WTC11 (cell line): Measurements from ENCODE around the gene MIAT.

Source experiments
- CREB1 ChIP-seq: sonication (generic); formaldehyde crosslinking; IDR thresholded peaks from 2 replicates; pipeline ENCODE4 v1.8.0; 2023; ENCODE audit warnings: mild to moderate bottlenecking, missing genetic modification reagents
- CTCF ChIP-seq: fragments of 200-600 bp; IDR thresholded peaks from 2 replicates; pipeline ENCODE4 v1.8.0; 2022; ENCODE audit warnings: antibody characterized with exemption
- IRF2 ChIP-seq: sonication (generic); formaldehyde crosslinking; IDR thresholded peaks from 2 replicates; pipeline ENCODE4 v1.8.0; 2022; ENCODE audit warnings: low read depth, missing genetic modification reagents, borderline replicate concordance
- NFYB ChIP-seq: sonication (generic); formaldehyde crosslinking; conservative IDR thresholded peaks from 2 replicates; pipeline ENCODE4 v1.8.0; 2022; ENCODE audit warnings: low read depth, missing genetic modification reagents
- NR2C2 ChIP-seq: sonication (generic); formaldehyde crosslinking; IDR thresholded peaks from 2 replicates; pipeline ENCODE4 v1.8.0; 2022; ENCODE audit warnings: mild to moderate bottlenecking, missing genetic modification reagents
- SP1 ChIP-seq: sonication (generic); formaldehyde crosslinking; conservative IDR thresholded peaks from 2 replicates; pipeline ENCODE4 v1.8.1; 2022; ENCODE audit warnings: missing genetic modification reagents
- ZNF138 ChIP-seq: sonication (generic); formaldehyde crosslinking; conservative IDR thresholded peaks from 2 replicates; pipeline ENCODE4 v1.8.1; 2022; ENCODE audit warnings: mild to moderate bottlenecking, moderate library complexity, missing genetic modification reagents
- TF ChIP-seq, protein P1 (sequence below): sonication (generic); formaldehyde crosslinking; IDR thresholded peaks from 2 replicates; pipeline ENCODE4 v1.8.1; 2023; ENCODE audit warnings: mild to moderate bottlenecking, missing genetic modification reagents, moderate library complexity
- TF ChIP-seq, protein P2 (sequence below): fragments of 250-450 bp; sonication (Bioruptor Pico); IDR thresholded peaks from 2 replicates; pipeline ENCODE4 v2.1.2; 2022; ENCODE audit warnings: mild to moderate bottlenecking, moderate library complexity

DNA sequence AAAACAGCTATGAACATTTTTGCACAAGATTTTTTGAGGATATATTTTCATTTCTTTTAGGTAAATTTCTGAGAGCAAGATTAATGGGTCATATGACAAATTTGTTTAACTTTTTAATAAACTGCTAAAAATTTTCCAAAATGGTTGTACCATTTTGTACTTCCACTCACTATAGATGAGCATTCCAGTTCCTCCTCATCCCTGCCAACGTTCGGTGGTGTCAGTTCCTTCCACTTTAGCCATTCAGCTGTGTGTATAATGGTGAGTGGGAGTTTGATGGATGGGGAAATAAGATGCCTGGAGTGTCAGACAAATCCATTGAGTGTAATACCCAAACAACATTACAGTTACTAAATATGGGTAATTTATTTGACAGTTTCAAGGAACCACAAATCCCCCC is 49.7 kb downstream of the MIAT start:
- TF ChIP-seq, protein P1, sequence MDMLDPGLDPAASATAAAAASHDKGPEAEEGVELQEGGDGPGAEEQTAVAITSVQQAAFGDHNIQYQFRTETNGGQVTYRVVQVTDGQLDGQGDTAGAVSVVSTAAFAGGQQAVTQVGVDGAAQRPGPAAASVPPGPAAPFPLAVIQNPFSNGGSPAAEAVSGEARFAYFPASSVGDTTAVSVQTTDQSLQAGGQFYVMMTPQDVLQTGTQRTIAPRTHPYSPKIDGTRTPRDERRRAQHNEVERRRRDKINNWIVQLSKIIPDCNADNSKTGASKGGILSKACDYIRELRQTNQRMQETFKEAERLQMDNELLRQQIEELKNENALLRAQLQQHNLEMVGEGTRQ (CRISPR knock-in tag), result no peak
- TF ChIP-seq IRF2 (CRISPR knock-in tag) (no peak), CTCF (no peak), ZNF138 (no peak), NR2C2 (CRISPR knock-in tag) (no peak), NFYB (CRISPR knock-in tag) (no peak), CREB1 (CRISPR knock-in tag) (no peak), SP1 (CRISPR knock-in tag) (no peak)
- TF ChIP-seq, protein P2, sequence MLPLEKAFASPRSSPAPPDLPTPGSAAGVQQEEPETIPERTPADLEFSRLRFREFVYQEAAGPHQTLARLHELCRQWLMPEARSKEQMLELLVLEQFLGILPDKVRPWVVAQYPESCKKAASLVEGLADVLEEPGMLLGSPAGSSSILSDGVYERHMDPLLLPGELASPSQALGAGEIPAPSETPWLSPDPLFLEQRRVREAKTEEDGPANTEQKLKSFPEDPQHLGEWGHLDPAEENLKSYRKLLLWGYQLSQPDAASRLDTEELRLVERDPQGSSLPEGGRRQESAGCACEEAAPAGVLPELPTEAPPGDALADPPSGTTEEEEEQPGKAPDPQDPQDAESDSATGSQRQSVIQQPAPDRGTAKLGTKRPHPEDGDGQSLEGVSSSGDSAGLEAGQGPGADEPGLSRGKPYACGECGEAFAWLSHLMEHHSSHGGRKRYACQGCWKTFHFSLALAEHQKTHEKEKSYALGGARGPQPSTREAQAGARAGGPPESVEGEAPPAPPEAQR (CRISPR knock-in tag), result no peak
